ENCODE measurements around the gene GOSR1.

GOSR1 gene

GRCh38 chr17:30576326-30576861 lies 99.2 kb downstream of the GOSR1 start:
- DNase-seq (ENCODE audit: low spot score), result no peak

Data from activated CD4-positive, alpha-beta T cell treated with anti-CD3 and anti-CD28 coated beads, Interleukin-2, Interleukin-4, amounts not matched to agents 100 ng/mL and 50 ng/mL, durations not matched to agents 16 hours and 8 hours (primary cell).